ENCODE measurements around the gene CAMSAP1.
"Not testable (repeated sequence)": the region's sequence is repeated elsewhere in the genome, so short reads cannot be mapped to it uniquely, and the experiment has no call there.

CAMSAP1 gene

GRCh38 chr9:135907431-135908092 is at the start of gene CAMSAP1:
Gene CAMSAP1 (minus strand): TSS chr9:135907546. CDS start chr9:135907159, 387 bp downstream.
- peak; percentile 91 for DNase-seq

GRCh38 chr9:135956802-135957174 is 49.4 kb upstream of the CAMSAP1 start:
- DNase-seq, result no peak

DNA sequence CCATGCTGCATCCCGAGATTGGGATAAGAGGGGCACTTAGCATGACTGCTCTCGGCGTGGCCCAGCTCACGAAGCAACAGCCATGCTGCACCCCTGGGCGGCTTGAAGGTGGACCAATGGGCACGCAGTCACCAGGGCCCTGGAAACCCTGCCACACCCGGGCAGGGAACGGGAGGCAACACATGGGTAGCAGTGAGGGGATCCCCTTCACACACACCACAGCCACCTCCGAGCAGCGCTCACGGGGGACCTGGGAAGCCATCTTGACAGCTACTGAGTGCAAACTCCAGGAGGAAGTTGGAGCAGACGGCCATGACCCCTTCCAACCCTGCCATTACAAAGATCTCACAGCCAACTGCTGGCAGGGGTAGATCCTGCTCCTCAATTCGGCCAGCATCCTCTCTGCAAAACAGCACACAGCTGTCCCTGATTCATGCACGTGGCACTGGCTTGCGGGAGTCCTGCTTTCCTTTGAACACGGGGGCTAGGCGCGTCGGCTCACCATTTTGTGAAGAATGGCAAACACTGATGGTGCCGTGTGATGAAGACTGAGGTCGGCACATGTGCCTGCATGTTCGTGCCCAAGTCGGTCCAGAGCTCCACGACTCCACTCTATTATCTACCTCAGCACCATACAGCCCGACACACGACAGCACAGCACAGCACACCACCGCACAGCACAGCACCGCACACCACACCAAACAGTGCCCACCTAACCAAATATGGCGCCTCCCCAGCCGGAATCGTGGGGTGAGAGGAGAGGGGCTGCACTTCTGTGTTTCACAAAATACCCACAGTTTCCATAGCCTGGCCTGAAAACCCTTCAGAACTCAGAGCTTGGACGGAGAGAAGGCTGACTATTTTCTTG is 48.8 kb upstream of the CAMSAP1 start:
- no peak for DNase-seq

DNA sequence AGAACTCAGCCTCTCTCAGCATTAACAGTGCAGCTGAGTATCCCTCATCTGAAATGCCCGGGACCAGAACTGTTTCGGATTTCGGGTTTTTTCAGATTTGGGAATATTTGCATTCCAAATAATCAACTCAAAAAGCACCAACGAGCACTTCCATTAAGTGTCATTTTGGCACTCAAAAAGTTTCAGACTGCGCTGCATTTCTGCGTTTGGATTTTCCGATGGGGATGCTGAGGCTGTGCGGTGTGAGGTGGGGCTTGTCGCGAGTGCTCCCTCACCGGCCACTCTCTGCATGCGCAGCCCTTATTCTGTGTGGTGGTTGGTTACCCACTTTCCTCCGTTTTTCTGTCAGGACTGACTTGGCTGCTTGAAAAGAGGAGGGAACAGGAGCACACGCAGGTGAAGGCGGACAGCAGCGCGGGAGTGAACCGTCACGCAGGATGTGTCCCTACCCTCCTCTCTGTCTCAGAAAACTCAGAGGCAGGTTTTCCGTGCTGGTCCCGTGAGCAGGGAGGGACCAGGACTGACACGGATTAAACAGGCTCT is 45.4 kb upstream of the CAMSAP1 start:
- no peak for DNase-seq

GRCh38 chr9:135951889-135952663 is 44.7 kb upstream of the CAMSAP1 start:
- DNase-seq, result no peak

- not testable (repeated sequence) for DNase-seq
These were observed 44.0 kb upstream of the CAMSAP1 start for GRCh38 chr9:135951310-135951709.

GRCh38 chr9:135950841-135951240 is 43.5 kb upstream of the CAMSAP1 start:
- not testable (repeated sequence) for DNase-seq

DNA sequence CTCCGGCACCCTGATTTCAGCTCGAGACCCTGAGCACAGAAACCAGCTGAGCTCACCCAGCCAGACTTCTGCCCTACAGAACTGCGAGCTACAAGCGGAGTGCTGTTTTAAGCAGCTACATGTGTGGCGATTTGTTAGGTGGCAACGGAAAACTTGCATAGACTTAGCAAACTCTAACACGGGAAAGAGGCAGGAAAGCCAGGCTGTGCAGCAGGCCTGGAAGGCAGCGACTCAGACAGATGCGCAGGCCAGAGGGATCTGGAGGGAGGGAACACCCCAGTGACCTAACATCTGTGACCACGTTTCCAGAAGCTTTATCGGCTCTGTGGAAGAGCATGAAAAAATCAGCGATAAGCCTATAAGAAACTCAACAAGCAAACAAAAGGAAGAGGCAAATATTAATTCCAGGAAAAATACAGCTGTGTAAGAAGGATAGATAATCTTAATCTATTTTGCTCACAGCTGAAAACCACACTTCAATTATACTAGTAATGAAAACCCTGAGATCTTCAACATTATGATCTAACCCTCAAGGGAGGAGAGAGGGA is 42.9 kb upstream of the CAMSAP1 start:
- no peak for DNase-seq

- no peak for DNase-seq
These were observed 42.3 kb upstream of the CAMSAP1 start for GRCh38 chr9:135949501-135950134.

DNA sequence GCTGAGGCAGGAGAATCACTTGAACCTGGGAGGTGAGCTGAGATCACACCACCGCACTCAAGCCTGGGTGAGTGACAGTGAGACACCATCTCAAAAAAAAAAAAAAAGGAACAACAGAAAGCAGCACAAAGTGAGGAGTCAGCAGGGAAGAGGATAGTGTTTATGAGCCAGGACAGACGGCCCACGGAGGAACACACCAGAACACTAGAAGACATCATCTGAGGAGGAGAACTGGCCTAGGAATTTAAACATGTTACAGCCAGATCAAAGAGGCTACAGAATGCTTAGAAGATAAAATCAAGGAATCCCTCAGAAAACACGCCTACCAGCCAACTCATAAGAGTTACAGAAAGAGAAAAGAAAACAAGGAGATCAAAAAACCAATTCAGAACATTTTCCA is 41.6 kb upstream of the CAMSAP1 start:
- no peak for DNase-seq

- DNase-seq, result no peak
These were observed 41.1 kb upstream of the CAMSAP1 start for GRCh38 chr9:135948446-135948845.

GRCh38 chr9:135947582-135947981 is 40.2 kb upstream of the CAMSAP1 start:
- no peak for DNase-seq

DNA sequence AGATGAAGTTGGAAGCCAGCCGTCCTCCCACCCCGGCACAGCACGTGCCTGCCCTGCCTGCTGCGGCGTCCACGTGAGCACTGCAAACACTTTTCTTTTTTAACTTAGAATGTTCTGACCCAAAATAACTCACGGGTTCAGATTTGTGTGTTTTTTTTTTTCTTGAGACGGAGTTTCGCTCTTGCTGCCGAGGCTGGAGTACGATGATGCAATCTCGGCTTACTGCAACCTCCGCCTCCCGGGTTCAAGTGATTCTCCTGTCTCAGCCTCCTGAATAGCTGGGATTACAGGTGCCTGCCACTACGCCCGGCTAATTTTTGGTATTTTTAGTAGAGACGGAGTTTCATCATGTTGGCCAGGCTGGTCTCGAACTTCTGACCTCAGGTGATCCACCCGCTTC is 39.8 kb upstream of the CAMSAP1 start:
- DNase-seq, result not testable (repeated sequence)

DNA sequence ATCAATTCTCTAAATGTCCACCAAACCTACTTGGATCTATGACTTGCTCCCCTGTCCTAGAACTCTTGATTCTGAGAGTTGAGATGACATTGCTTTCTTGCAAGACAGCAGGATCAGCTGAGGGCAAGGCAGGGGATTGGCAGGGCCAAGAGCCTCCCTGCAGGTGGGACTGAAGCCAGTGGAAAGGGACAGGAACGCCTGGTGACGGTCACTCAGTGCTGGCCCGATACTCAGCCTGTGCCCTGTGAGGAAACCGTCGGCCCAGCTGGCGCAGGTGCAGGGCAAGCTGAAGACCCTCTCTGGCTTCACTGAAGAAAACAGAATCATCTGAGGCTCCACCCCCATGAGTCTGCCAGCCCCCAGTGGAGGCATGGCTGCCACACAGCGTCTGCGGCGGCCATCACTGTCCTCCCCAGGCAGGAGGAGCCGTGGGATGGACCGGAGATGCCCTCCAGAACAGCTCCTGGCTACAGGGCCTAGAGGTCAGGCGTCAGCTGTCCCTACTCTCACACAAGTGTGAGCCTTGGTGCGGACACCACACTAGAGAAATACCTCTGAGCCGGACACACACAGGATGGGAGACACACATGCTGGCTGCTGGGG is 39.1 kb upstream of the CAMSAP1 start:
- no peak for DNase-seq

DNA sequence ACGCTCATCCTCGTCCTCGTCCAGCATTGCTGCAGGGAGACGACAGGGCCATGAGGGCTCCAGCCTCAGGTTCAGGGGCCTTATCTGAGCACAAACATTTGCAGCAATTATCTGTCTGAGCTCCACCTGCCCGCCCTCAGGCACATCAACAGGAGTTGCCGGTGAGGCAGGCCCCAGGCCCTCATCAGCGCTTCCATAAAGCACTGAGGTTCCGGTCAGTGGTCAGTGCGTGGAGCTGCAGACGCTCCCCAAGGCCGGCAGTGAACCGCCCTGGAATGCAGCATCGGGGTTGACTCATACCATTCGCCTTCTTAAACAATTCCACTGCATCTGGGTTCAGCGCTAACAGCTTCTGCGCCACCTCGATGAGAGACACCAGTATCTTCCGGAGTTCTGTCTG is 38.6 kb upstream of the CAMSAP1 start:
- DNase-seq, result no peak

- no peak for DNase-seq
These were observed 37.3 kb upstream of the CAMSAP1 start for GRCh38 chr9:135944444-135945252.

GRCh38 chr9:135943604-135944003 is 36.3 kb upstream of the CAMSAP1 start:
- DNase-seq, result not testable (repeated sequence)

- no peak for DNase-seq
These were observed 34.1 kb upstream of the CAMSAP1 start for GRCh38 chr9:135941288-135941995.

DNA sequence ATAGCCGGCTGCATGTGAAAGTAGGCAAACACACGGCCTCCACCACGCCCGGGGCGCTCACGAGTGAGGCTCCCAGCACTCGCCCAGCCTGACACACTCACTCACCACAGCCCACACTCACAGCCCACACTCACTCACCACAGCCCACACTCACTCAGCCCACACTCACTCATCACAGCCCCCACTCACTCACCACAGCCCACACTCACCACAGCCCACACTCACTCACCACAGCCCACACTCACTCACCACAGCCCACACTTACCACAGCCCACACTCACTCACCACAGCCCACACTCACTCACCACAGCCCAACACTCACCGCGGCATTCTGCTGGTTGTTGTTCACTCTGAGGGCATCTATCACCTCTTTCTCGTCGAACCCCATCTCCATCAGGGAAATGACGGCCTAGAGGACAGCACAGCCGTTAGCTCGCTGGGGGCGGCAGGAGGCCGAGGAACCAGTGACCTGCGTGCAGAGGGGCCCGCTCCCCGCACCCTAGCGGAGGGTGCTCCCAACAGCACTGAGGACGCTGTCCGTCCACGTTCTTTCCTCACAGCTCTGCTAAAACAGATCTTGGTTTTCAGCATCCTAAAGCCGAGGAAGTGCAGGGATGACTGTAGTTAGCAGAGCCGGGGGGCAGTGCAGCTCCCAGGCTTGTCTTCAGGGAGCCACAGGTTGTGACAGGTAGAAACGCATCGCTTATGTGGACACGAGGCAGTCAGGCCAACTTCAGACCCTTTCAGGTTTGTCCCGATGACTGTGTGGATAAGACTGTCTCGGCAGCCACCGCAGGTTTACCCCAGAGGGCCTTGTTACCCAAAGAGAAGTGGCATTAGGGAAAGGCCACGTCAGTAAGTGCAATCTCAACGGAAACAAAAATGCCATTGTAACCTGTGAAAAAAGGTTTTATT is 32.3 kb upstream of the CAMSAP1 start:
- DNase-seq, result peak; percentile 37
